A673 (cell line): ENCODE results near the gene C9orf78.

Experiments
- CTCF ChIP-seq: fragments of 300-800, 200-600 bp; sonication (generic); conservative IDR thresholded peaks from 2 replicates; pipeline ENCODE4 v1.5.1; 2017; ENCODE audit warnings: low read depth, mild to moderate bottlenecking, antibody characterized with exemption, low read length, moderate library complexity, mixed read lengths
- EZH2 ChIP-seq: fragments of 200-600 bp; sonication (generic); IDR thresholded peaks from 2 replicates; pipeline ENCODE4 v1.6.1; 2017; ENCODE audit warnings: borderline replicate concordance, low read depth, mild to moderate bottlenecking, mixed read lengths, antibody characterized with exemption, low read length; ENCODE audit not compliant: poor library complexity, severe bottlenecking

GRCh38 chr9:129871046-129871445, 36.0 kb upstream of the C9orf78 start:
- TF ChIP-seq CTCF (no peak), EZH2 (no peak)
